Adipocyte (in vitro differentiated cells): ENCODE results near the gene PCGF3.
"Not testable (repeated sequence)": the region's sequence is repeated elsewhere in the genome, so short reads cannot be mapped to it uniquely, and the experiment has no call there.

Source experiments
- DNase-seq: peaks from one replicate; pipeline ENCODE4 v3.0.0-alpha.2; 2015; ENCODE audit warnings: low read depth
- H3K27me3 ChIP-seq: replicated peaks from 2 replicates; pipeline ENCODE4 v1.7.0; 2013; ENCODE audit warnings: mild to moderate bottlenecking, low read length, moderate library complexity; ENCODE audit not compliant: control insufficient read depth, insufficient read depth
- H3K36me3 ChIP-seq: 2 replicates; pipeline ENCODE4 v1.7.0; 2013; ENCODE audit warnings: low read length, mild to moderate bottlenecking, moderate library complexity; ENCODE audit not compliant: control insufficient read depth, insufficient read depth, severe bottlenecking
- H3K4me1 ChIP-seq: 2 replicates; pipeline ENCODE4 v1.7.0; 2013; ENCODE audit warnings: mild to moderate bottlenecking, low read length, moderate library complexity; ENCODE audit not compliant: control insufficient read depth, insufficient read depth
- H3K4me3 ChIP-seq: 2 replicates; pipeline ENCODE4 v1.7.0; 2013; ENCODE audit warnings: mild to moderate bottlenecking, low read length, moderate library complexity
- H3K9ac ChIP-seq: 2 replicates; pipeline ENCODE4 v1.7.0; 2013; ENCODE audit warnings: mild to moderate bottlenecking, low read length, moderate library complexity
- H3K9me3 ChIP-seq: 2 replicates; pipeline ENCODE4 v1.7.0; 2013; ENCODE audit warnings: mild to moderate bottlenecking, low read length, moderate library complexity; ENCODE audit not compliant: control insufficient read depth

Gene PCGF3

GRCh38 chr4:732911-733630, 27.4 kb downstream of the PCGF3 start:
- no peaks in the 10 kb centered on the region for H3K9me3 ChIP-seq
- DNase-seq: no peak
- no peaks in the 10 kb centered on the region for H3K4me1 ChIP-seq
- H3K9ac ChIP-seq: no peak overlapping the region
- no peak overlapping the region for H3K4me3 ChIP-seq
- no peaks in the 10 kb centered on the region for H3K27me3 ChIP-seq
- H3K36me3 ChIP-seq: peaks cover 59% of the 10 kb centered on the region

DNA sequence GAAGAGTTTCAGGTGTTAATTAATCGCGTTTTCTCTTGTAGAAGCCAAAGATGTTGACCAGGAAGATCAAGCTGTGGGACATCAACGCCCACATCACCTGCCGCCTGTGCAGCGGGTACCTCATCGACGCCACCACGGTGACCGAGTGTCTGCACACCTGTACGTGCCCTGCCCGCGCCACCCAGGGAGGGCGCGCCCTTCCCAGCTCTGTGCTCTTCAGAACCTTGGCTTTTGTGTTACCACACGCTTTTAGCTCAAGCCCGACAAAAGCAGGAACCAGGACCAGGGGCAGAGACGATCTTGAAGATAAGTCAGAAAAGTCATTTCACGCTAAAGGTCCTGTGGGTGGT, 28.0 kb downstream of the PCGF3 start:
- no peak overlapping the region for H3K4me3 ChIP-seq
- no peak overlapping the region for H3K9ac ChIP-seq
- no peaks in the 10 kb centered on the region for H3K27me3 ChIP-seq
- no peaks in the 10 kb centered on the region for H3K9me3 ChIP-seq
- H3K36me3 ChIP-seq: peaks cover 62% of the 10 kb centered on the region
- no peak for DNase-seq
- H3K4me1 ChIP-seq: no peaks in the 10 kb centered on the region

GRCh38 chr4:734075-734474, 28.4 kb downstream of the PCGF3 start:
- H3K4me3 ChIP-seq: no peak overlapping the region
- no peak overlapping the region for H3K9ac ChIP-seq
- no peaks in the 10 kb centered on the region for H3K4me1 ChIP-seq
- no peaks in the 10 kb centered on the region for H3K9me3 ChIP-seq
- DNase-seq: no peak
- peaks cover 66% of the 10 kb centered on the region for H3K36me3 ChIP-seq
- no peaks in the 10 kb centered on the region for H3K27me3 ChIP-seq

- Histone ChIP-seq H3K4me1 (no peaks in the 10 kb centered on the region), H3K9ac (no peak overlapping the region), H3K9me3 (no peaks in the 10 kb centered on the region), H3K36me3 (peaks cover 75% of the 10 kb centered on the region), H3K4me3 (no peak overlapping the region), H3K27me3 (no peaks in the 10 kb centered on the region)
- DNase-seq: no peak
Measured at GRCh38 chr4:734951-735350, 29.3 kb downstream of the PCGF3 start.

DNA sequence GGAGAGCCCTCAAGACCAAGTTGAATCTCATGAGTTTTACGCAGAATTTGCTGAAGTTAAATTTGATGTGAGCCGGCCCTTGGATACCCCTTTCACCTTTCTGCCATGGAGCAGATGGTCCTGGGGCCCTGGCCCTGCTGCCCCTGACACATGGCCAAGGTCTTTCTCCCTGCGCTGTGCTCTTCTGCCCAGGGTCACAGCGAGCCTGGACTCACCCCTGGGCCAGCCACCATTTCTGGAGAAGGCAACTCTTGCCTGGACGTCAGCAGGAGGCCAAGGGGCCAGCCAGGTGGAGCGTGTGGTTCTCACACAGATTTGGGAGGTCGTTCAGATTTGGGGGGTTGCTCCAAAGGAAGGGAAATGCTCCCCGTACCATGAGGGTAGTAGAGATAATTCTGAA, 30.0 kb downstream of the PCGF3 start:
- Histone ChIP-seq H3K4me1 (no peaks in the 10 kb centered on the region), H3K27me3 (no peaks in the 10 kb centered on the region), H3K9ac (no peak overlapping the region), H3K9me3 (no peaks in the 10 kb centered on the region), H3K4me3 (no peak overlapping the region), H3K36me3 (peaks cover 81% of the 10 kb centered on the region)
- DNase-seq: no peak

DNA sequence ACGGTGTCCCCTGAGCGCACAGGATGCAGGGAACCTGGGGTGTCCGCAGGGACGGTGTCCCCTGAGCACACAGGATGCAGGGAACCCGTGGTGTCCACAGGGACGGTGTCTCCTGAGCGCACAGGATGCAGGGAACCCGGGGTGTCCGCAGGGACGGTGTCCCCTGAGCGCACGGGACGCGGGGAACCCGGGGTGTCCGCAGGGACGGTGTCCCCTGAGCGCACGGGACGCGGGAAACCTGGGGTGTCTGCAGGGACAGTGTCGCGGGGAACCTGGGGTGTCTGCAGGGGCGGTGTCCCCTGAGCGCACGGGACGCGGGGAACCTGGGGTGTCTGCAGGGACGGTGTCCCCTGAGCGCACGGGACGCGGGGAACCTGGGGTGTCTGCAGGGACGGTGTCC, 30.9 kb downstream of the PCGF3 start:
- peaks cover 80% of the 10 kb centered on the region for H3K36me3 ChIP-seq
- H3K27me3 ChIP-seq, H3K4me3 ChIP-seq, DNase-seq, H3K9ac ChIP-seq, H3K4me1 ChIP-seq, H3K9me3 ChIP-seq: not testable (repeated sequence)

GRCh38 chr4:738781-739280, 33.2 kb downstream of the PCGF3 start:
- Histone ChIP-seq H3K4me3 (no peak overlapping the region), H3K4me1 (peaks cover 10% of the 10 kb centered on the region), H3K9ac (no peak overlapping the region), H3K27me3 (no peaks in the 10 kb centered on the region), H3K36me3 (peaks cover 65% of the 10 kb centered on the region), H3K9me3 (no peaks in the 10 kb centered on the region)
- no peak for DNase-seq

DNA sequence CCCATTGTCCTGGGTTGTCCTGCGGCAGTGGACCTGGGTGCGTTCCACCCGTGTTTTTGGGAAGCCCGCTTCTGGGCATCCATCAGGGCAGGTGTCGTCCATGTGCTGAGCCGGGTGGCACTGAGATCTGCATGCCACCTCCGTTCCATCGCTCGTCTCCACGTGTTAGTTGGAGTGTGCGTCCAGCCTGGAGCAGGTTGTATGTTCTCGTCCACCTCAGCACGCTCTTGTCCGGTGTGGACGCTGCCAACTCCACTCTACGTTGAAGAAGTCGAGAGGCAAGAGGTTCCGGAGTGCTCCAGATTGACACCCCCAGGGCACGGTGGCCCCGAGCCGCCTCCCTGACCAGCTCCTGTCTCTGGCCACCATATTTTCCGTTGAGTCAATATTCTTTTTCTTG, 33.9 kb downstream of the PCGF3 start:
- DNase-seq: no peak
- Histone ChIP-seq H3K36me3 (peaks cover 58% of the 10 kb centered on the region), H3K9me3 (no peaks in the 10 kb centered on the region), H3K4me3 (no peak overlapping the region), H3K9ac (no peak overlapping the region), H3K27me3 (no peaks in the 10 kb centered on the region), H3K4me1 (peaks cover 16% of the 10 kb centered on the region)

- no peaks in the 10 kb centered on the region for H3K27me3 ChIP-seq
- no peak for DNase-seq
- H3K36me3 ChIP-seq: peaks cover 53% of the 10 kb centered on the region
- H3K4me1 ChIP-seq: peaks cover 16% of the 10 kb centered on the region
- no peaks in the 10 kb centered on the region for H3K9me3 ChIP-seq
- no peak overlapping the region for H3K4me3 ChIP-seq
- no peak overlapping the region for H3K9ac ChIP-seq
Measured at GRCh38 chr4:740011-740410, 34.4 kb downstream of the PCGF3 start.

DNA sequence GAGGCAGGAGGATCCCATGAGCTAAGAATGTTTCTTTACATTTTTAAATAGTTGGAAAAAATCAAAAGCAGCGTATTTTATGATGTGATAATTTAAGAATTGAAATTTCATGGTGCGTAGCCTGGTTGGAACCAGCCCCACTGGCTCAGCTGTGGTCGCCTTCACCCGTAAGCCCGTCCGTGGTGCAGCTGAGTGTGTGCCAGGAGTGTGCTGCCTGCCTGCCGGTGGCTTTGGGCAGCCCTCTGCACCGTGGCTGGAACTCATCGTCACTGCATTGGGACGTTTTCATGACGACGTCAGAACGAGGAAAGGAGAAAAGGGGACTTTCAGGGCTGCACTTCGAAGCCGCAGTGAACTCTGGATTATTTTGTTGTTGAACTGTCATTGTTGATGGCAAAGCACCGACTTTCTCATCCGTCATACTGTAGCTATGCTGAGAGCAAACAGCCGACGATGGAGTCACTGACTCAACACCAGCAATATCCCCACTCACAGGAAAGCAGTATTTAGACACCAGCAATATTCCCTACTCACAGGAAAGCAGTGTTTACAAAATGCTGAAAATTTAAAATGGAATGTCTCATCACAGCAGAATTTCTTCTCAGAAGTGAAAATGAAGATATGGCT, 35.1 kb downstream of the PCGF3 start:
- peaks cover 16% of the 10 kb centered on the region for H3K4me1 ChIP-seq

DNA sequence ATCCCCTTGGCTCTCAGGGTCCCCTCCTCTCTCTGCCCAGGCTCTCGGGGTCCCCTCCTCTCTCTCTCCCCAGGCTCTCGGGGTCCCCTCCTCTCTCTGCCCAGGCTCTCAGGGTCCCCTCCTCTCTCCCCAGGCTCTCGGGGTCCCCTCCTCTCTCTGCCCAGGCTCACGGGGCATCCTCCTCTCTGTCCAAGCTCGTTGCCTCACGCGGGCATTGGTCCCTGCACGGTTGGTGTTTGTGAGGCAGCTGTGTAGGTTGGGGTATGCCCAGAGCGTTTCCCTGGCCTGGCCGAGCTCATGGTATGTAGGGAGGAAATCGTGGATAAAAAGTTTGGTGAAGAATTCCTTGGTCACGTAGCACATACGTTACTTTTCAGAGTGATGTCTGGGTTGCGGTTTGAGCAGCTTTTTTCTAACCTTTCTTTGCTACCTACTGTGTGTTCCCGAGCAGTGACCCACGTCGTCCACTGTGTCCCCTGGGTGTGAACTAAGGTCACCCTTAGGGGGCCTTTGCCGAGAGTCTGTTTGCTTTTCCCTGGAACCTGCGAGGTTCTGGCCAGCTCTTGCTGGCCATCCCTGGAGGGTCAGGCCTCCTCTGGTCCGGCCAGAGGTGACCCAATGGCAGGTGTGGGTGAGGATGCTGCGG, 36.6 kb downstream of the PCGF3 start:
- H3K27me3 ChIP-seq: no peaks in the 10 kb centered on the region
- H3K9ac ChIP-seq: no peak overlapping the region
- no peak overlapping the region for H3K4me3 ChIP-seq
- peaks cover 16% of the 10 kb centered on the region for H3K4me1 ChIP-seq
- H3K9me3 ChIP-seq: no peaks in the 10 kb centered on the region
- no peak for DNase-seq
- H3K36me3 ChIP-seq: peaks cover 37% of the 10 kb centered on the region

More for the DNA sequence above, 35.1 kb downstream of the PCGF3 start:
- no peak overlapping the region for H3K4me3 ChIP-seq
- peaks cover 46% of the 10 kb centered on the region for H3K36me3 ChIP-seq
- no peaks in the 10 kb centered on the region for H3K9me3 ChIP-seq
- H3K9ac ChIP-seq: no peak overlapping the region
- DNase-seq: no peak
- H3K27me3 ChIP-seq: no peaks in the 10 kb centered on the region
